22Rv1 (cell line): ENCODE results near the gene MAP7D3.
"Not testable (repeated sequence)": the region's sequence is repeated elsewhere in the genome, so short reads cannot be mapped to it uniquely, and the experiment has no call there.

Source experiments
- H3K27ac ChIP-seq: fragments of 450-650 bp; 2 replicates; pipeline ENCODE4 v1.5.1; 2017
- CTCF ChIP-seq: fragments of 450-650 bp; IDR thresholded peaks from 2 replicates; pipeline ENCODE4 v1.5.1; 2017; ENCODE audit warnings: mild to moderate bottlenecking
- ZFX ChIP-seq: fragments of 450-650 bp; IDR thresholded peaks from 2 replicates; pipeline ENCODE4 v1.6.1; 2017; ENCODE audit warnings: antibody characterized with exemption, borderline replicate concordance

MAP7D3 gene

GRCh38 chrX:136182414-136182813 lies 68.8 kb downstream of the MAP7D3 start:
- TF ChIP-seq ZFX (no peak), CTCF (no peak)
- H3K27ac ChIP-seq = no peak overlapping the region

GRCh38 chrX:136179133-136179532 lies 72.1 kb downstream of the MAP7D3 start:
- no peak for TF ChIP-seq ZFX
- TF ChIP-seq CTCF = no peak
- H3K27ac ChIP-seq = no peak overlapping the region

- no peak overlapping the region for H3K27ac ChIP-seq
- TF ChIP-seq ZFX (no peak), CTCF (no peak)
Observed at GRCh38 chrX:136176399-136176825, 74.8 kb downstream of the MAP7D3 start.

GRCh38 chrX:136171420-136171819 lies 79.8 kb downstream of the MAP7D3 start:
- no peak for TF ChIP-seq CTCF
- no peak for TF ChIP-seq ZFX
- H3K27ac ChIP-seq = no peak overlapping the region

- TF ChIP-seq CTCF = no peak
- no peak for TF ChIP-seq ZFX
- no peak overlapping the region for H3K27ac ChIP-seq
Observed at GRCh38 chrX:136170139-136170800, 80.9 kb downstream of the MAP7D3 start.

GRCh38 chrX:136168929-136169735 lies 82.1 kb downstream of the MAP7D3 start:
- H3K27ac ChIP-seq = no peak overlapping the region
- TF ChIP-seq CTCF = no peak
- no peak for TF ChIP-seq ZFX

GRCh38 chrX:136167989-136168388 lies 83.2 kb downstream of the MAP7D3 start:
- H3K27ac ChIP-seq = not testable (repeated sequence)
